ENCODE measurements around the gene SPDYE3. TPM values are rescaled to one million over a fixed set of nuclear protein-coding genes. Genes with fewer than 3 reads are reported as not detected.
"Not testable (repeated sequence)": the region's sequence is repeated elsewhere in the genome, so short reads cannot be mapped to it uniquely, and the experiment has no call there.

The SPDYE3 gene
- total RNA-seq, 1 donor from 2014 or later = not detected

DNA sequence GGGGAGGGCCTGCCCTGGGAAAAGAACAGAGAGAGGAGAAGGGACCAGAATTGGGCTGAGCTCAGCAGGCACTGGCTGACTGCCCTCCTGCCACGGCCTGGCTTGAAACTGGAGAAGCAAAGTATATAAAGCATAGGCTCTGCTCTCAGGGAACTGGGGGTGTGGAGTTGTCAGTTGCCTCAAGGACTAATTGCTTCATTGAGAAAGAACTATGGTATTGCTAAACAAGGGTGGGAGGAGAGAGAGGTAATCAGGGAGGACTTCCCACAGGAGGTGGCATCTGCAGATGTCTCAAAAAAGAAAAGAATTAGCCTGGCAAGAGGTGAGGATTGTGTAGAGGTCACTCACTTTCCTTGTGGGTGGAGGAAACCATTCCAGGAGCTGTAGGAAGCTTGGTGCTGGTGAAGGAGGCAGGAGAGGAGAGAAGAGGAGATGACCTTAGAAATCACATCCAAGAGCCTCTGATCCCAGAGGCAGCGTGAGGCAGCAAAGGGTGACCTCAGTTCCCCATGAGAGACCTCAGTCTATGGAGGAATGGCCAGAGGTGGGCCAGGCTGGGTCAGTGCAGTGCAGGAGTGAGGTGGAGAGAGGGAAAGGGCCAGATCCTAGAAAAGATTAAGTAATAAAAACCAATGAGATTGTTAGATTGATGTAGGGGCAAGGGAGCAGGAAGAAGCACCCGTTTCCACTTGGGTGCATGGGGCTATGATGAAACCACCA is 52.8 kb downstream of the SPDYE3 start:
- no peak overlapping the region for H3K27ac Mint-ChIP-seq
- H3K4me1 Mint-ChIP-seq (ENCODE audit: low read depth) = peaks cover 9% of the 10 kb centered on the region
- no peak overlapping the region for H3K4me3 Mint-ChIP-seq (ENCODE audit: low read depth)
- intact Hi-C loops (cut with micrococcal nuclease) = no loop called here
- H3K9me3 Mint-ChIP-seq = no peaks in the 10 kb centered on the region
- H3K36me3 Mint-ChIP-seq (ENCODE audit: low read depth) = peaks cover 74% of the 10 kb centered on the region
- no peak for DNase-seq (ENCODE audit: low spot score)
- H3K27me3 Mint-ChIP-seq (ENCODE audit: low read depth) = no peaks in the 10 kb centered on the region

GRCh38 chr7:100363098-100363497 is 55.6 kb downstream of the SPDYE3 start:
- H3K4me1 Mint-ChIP-seq (ENCODE audit: low read depth) = peaks cover 23% of the 10 kb centered on the region
- no peaks in the 10 kb centered on the region for H3K9me3 Mint-ChIP-seq
- intact Hi-C loops (cut with micrococcal nuclease) = no loop called here
- no peak overlapping the region for H3K4me3 Mint-ChIP-seq (ENCODE audit: low read depth)
- no peak overlapping the region for H3K27ac Mint-ChIP-seq
- H3K27me3 Mint-ChIP-seq (ENCODE audit: low read depth) = no peaks in the 10 kb centered on the region
- H3K36me3 Mint-ChIP-seq (ENCODE audit: low read depth) = peaks cover 83% of the 10 kb centered on the region
- no peak for DNase-seq (ENCODE audit: low spot score)

DNA sequence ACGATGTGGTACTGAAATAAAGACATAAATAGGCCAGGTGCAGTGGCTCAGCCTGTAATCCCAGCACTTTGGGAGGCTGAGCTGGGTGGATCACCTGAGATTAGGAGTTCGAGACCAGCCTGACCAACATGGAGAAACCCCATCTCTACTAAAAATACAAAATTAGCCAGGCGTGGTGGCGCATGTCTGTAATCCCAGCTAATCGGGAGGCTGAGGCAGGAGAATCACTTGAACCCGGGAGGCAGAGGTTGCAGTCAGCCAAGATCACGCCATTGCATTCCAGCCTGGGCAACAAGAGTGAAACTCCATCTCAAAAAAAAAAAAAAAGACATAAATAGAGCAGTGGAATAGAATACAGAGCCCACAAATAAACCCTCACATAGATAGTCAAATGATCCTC is 56.3 kb downstream of the SPDYE3 start:
- peaks cover 23% of the 10 kb centered on the region for H3K4me1 Mint-ChIP-seq (ENCODE audit: low read depth)
- H3K36me3 Mint-ChIP-seq (ENCODE audit: low read depth) = peaks cover 85% of the 10 kb centered on the region
- H3K27me3 Mint-ChIP-seq (ENCODE audit: low read depth); intact Hi-C loops (cut with micrococcal nuclease); H3K9me3 Mint-ChIP-seq; H3K4me3 Mint-ChIP-seq (ENCODE audit: low read depth); DNase-seq (ENCODE audit: low spot score): not testable (repeated sequence)
- H3K27ac Mint-ChIP-seq = peak overlapping the region; percentile 63

GRCh38 chr7:100364480-100364879 is 57.0 kb downstream of the SPDYE3 start:
- DNase-seq (ENCODE audit: low spot score) = no peak
- intact Hi-C loops (cut with micrococcal nuclease) = no loop called here
- Mint-ChIP-seq H3K36me3 (ENCODE audit: low read depth) (peaks cover 82% of the 10 kb centered on the region), H3K9me3 (no peaks in the 10 kb centered on the region), H3K27me3 (ENCODE audit: low read depth) (no peaks in the 10 kb centered on the region), H3K27ac (peak overlapping the region; percentile 63), H3K4me1 (ENCODE audit: low read depth) (peaks cover 23% of the 10 kb centered on the region), H3K4me3 (ENCODE audit: low read depth) (no peak overlapping the region)

DNA sequence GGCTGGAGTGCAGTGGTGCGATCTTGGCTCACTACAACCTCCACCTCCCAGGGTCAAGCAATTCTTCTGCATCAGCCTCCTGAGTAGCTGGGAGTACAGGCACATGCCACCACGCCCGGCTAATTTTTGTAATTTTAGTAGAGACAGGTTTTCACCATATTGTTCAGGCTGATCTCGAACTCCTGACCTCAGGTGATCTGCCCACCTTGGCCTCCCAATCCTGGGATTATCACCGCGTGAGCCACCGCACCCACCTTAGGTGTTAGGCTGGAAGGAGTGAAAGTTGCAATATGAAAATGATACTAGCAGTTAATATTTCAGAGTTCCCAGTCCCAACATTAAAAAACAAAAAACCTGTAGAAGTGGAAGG is 58.5 kb downstream of the SPDYE3 start:
- intact Hi-C loops (cut with micrococcal nuclease) = loop anchor here (1.0 kb wide), 1 partner anchor 30 kb away; no protein-coding TSS in a partner anchor
- DNase-seq (ENCODE audit: low spot score); H3K9me3 Mint-ChIP-seq; H3K4me3 Mint-ChIP-seq (ENCODE audit: low read depth); H3K27me3 Mint-ChIP-seq (ENCODE audit: low read depth): not testable (repeated sequence)
- Mint-ChIP-seq H3K27ac (peak overlapping the region; percentile 71), H3K36me3 (ENCODE audit: low read depth) (peaks cover 72% of the 10 kb centered on the region), H3K4me1 (ENCODE audit: low read depth) (peaks cover 23% of the 10 kb centered on the region)

DNA sequence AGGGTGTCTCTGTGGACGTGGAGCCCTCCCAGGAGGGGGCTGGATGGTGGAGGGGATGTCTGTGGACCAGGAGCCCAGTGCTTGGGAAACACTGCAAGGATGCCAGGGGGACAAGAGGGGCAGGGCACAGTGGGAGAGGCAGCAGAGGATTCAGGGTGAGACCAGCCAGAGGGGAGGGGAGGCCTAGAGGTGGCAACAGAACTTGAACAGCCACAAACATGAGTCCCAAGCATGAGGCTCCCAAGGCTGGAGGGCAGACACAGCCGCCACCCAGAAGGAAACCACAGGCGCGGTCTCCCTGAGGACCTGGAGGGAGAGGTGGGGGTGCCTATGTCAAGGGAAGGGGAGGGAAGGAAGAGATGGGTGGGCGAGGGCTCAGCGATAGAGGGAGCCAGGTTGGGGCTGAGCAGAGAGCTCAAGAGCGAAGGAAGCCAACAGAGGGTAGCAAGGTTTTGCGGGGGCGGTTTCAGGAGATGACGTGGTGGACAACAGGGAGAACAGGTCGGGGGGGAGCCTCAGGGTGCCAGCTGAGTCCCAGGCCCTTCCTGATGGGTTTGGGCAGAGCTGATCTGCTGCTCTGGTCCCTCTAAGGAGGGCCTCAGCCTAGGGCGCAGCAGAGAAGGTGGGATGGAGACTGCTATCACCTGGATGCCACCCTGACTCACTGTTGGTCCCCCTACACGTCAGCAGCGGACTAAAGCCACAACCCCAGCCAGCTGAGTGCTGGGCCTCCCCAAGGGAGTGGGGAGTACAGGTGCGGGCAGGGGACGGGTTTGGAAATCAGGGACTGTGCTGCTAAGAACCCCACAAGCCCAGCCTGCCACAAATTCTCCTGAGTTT is 59.1 kb downstream of the SPDYE3 start:
- intact Hi-C loops (cut with micrococcal nuclease) = no loop called here

DNA sequence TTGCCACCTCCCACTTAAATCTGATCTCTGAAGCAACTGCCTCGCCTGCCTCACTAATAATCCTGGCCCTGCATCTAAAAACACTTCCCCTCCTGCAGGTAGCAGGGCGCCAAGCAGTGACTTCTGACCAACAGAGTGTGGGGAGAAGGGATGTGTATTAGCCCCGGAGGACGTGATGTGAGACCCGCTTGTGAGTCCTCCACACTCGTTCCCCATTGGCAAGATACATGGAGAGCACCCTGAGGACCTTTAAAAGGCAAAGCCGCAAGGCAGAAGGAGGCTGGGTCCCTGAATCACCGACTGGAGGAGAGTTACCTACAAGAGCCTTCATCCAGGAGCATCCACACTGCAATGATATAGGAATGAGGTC is 59.7 kb downstream of the SPDYE3 start:
- intact Hi-C loops (cut with micrococcal nuclease) = no loop called here
- Mint-ChIP-seq H3K4me1 (ENCODE audit: low read depth) (peaks cover 26% of the 10 kb centered on the region), H3K9me3 (no peaks in the 10 kb centered on the region), H3K27ac (no peak overlapping the region), H3K27me3 (ENCODE audit: low read depth) (no peaks in the 10 kb centered on the region), H3K4me3 (ENCODE audit: low read depth) (no peak overlapping the region), H3K36me3 (ENCODE audit: low read depth) (peaks cover 59% of the 10 kb centered on the region)
- no peak for DNase-seq (ENCODE audit: low spot score)

More for the DNA sequence above, 59.1 kb downstream of the SPDYE3 start:
- peak overlapping the region; percentile 71 for H3K27ac Mint-ChIP-seq
- no peaks in the 10 kb centered on the region for H3K27me3 Mint-ChIP-seq (ENCODE audit: low read depth)
- no peaks in the 10 kb centered on the region for H3K9me3 Mint-ChIP-seq
- no peak for DNase-seq (ENCODE audit: low spot score)
- H3K36me3 Mint-ChIP-seq (ENCODE audit: low read depth) = peaks cover 65% of the 10 kb centered on the region
- no peak overlapping the region for H3K4me3 Mint-ChIP-seq (ENCODE audit: low read depth)
- peaks cover 23% of the 10 kb centered on the region for H3K4me1 Mint-ChIP-seq (ENCODE audit: low read depth)

- Mint-ChIP-seq H3K9me3 (no peaks in the 10 kb centered on the region), H3K4me3 (ENCODE audit: low read depth) (no peak overlapping the region), H3K4me1 (ENCODE audit: low read depth) (peaks cover 28% of the 10 kb centered on the region), H3K27ac (no peak overlapping the region), H3K36me3 (ENCODE audit: low read depth) (peaks cover 52% of the 10 kb centered on the region), H3K27me3 (ENCODE audit: low read depth) (no peaks in the 10 kb centered on the region)
- DNase-seq (ENCODE audit: low spot score) = no peak
- intact Hi-C loops (cut with micrococcal nuclease) = no loop called here
Measured at GRCh38 chr7:100367676-100368613, 60.4 kb downstream of the SPDYE3 start.

DNA sequence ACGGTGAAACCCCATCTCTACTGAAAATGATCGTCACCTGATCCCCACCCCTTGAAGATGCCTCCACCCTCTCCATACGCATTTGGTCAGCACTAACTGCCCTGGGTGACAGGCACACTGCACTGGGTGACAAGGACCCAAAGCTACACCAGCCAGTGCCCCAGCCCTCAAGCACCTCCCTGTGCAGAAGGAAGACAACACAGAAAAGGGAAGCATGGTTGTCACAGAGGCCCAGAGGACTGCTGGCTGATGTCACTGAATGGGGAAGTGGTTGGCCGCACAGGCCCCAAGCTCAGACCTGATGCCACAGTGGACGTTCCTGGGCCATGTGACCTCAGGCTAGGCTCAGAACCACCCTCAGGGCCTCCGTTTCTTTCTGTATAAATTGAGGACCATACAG is 61.6 kb downstream of the SPDYE3 start:
- Mint-ChIP-seq H3K4me1 (ENCODE audit: low read depth) (peaks cover 28% of the 10 kb centered on the region), H3K36me3 (ENCODE audit: low read depth) (peaks cover 41% of the 10 kb centered on the region), H3K4me3 (ENCODE audit: low read depth) (no peak overlapping the region), H3K9me3 (no peaks in the 10 kb centered on the region), H3K27me3 (ENCODE audit: low read depth) (no peaks in the 10 kb centered on the region), H3K27ac (no peak overlapping the region)
- intact Hi-C loops (cut with micrococcal nuclease) = no loop called here
- no peak for DNase-seq (ENCODE audit: low spot score)

DNA sequence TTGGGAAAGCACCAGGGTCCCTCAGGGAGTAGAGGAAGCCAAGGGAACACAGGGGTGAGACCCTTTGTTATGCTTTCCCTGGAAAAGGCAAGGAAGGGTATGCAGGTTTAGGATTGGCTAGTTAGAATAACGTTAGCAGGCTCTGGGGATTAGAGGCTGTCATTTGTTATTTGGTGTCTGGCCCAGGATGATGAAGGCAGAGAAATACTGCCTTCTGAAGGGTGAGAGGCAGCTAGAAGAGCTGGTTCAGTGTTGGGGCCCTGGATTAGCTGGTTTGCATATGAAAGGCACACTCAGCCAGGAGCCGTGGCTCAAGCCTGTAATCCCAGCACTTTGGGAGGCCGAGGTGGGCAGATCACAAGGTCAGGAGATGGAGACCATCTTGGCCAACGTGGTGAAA is 62.8 kb downstream of the SPDYE3 start:
- H3K9me3 Mint-ChIP-seq = no peaks in the 10 kb centered on the region
- intact Hi-C loops (cut with micrococcal nuclease) = no loop called here
- H3K4me3 Mint-ChIP-seq (ENCODE audit: low read depth) = no peak overlapping the region
- no peak for DNase-seq (ENCODE audit: low spot score)
- H3K27me3 Mint-ChIP-seq (ENCODE audit: low read depth) = no peaks in the 10 kb centered on the region
- H3K4me1 Mint-ChIP-seq (ENCODE audit: low read depth) = peaks cover 25% of the 10 kb centered on the region
- H3K36me3 Mint-ChIP-seq (ENCODE audit: low read depth) = peaks cover 31% of the 10 kb centered on the region
- H3K27ac Mint-ChIP-seq = no peak overlapping the region

- Mint-ChIP-seq H3K36me3 (ENCODE audit: low read depth) (peaks cover 27% of the 10 kb centered on the region), H3K27me3 (ENCODE audit: low read depth) (no peaks in the 10 kb centered on the region), H3K4me3 (ENCODE audit: low read depth) (no peak overlapping the region), H3K9me3 (no peaks in the 10 kb centered on the region), H3K4me1 (ENCODE audit: low read depth) (peaks cover 21% of the 10 kb centered on the region), H3K27ac (no peak overlapping the region)
- DNase-seq (ENCODE audit: low spot score) = no peak
- intact Hi-C loops (cut with micrococcal nuclease) = no loop called here
Measured at GRCh38 chr7:100370746-100371145, 63.2 kb downstream of the SPDYE3 start.

DNA sequence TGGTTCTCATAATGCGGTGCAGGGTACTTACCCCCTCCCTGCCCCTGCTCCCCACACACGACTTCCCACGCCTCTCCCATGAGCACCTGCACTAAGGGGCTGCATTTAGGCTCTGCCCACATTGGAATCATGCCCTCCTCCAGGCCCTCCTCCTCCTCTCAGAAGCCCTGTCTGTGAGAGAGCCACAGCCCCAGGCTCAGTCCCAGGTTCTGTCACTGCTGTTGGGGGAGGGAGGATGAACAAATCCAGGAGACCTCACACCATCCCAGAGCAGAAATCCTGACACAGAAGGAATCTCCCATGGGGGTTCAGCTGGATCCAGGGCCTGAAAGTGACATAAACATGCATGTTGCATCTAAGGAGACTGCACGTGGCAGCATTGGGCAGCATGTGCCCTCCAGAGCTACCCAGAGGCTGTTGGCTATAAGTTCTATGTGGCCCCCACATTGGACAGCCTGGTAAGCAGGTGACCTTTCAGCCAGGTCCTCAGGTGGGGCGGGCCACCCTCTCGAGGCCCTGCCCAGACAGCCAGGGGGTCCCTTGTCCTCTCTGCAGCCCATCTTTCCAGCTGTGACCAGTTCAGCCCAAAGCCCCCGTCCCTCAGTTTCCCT is 64.2 kb downstream of the SPDYE3 start:
- Mint-ChIP-seq H3K4me3 (ENCODE audit: low read depth) (no peak overlapping the region), H3K27ac (no peak overlapping the region), H3K27me3 (ENCODE audit: low read depth) (no peaks in the 10 kb centered on the region), H3K36me3 (ENCODE audit: low read depth) (peaks cover 17% of the 10 kb centered on the region), H3K9me3 (no peaks in the 10 kb centered on the region), H3K4me1 (ENCODE audit: low read depth) (peaks cover 14% of the 10 kb centered on the region)
- intact Hi-C loops (cut with micrococcal nuclease) = no loop called here
- no peak for DNase-seq (ENCODE audit: low spot score)
